ENCODE measurements around the gene MYH2.

Gene MYH2

GRCh38 chr17:10477701-10478100 is 71.8 kb downstream of the MYH2 start:
- Histone ChIP-seq H3K36me3 (ENCODE audit: control insufficient read depth in 1 of 2, insufficient read depth in 2 of 2, low read depth in 1 of 2, low read length in 2 of 2) (no peaks in the 10 kb centered on the region), H3K9me3 (ENCODE audit: control insufficient read depth, low read length) (no peaks in the 10 kb centered on the region), H2BK5ac (ENCODE audit: low read depth, low read length, poor library complexity, severe bottlenecking) (no peak overlapping the region), H3K4me3 (ENCODE audit: insufficient read depth in 1 of 2, low read depth in 1 of 2, low read length in 2 of 2) (no peak overlapping the region), H3K9ac (ENCODE audit: low read length) (no peak overlapping the region), H2AFZ (ENCODE audit: low read depth, low read length) (no peak overlapping the region), H3K27ac (ENCODE audit: low read length, poor library complexity, severe bottlenecking) (no peak overlapping the region), H3K14ac (ENCODE audit: low read length in 2 of 2) (no peak overlapping the region), H2AK5ac (ENCODE audit: low read length, severe bottlenecking) (no peak overlapping the region), H4K8ac (ENCODE audit: low read length) (no peak overlapping the region), H2BK12ac (ENCODE audit: low read length in 2 of 2) (no peak overlapping the region), H2BK120ac (ENCODE audit: low read depth, low read length) (no peak overlapping the region), H3K27me3 (ENCODE audit: control insufficient read depth in 1 of 2, insufficient read depth in 1 of 2, low read length in 2 of 2) (peaks cover 0 to 9% of the 10 kb centered on the region in 2 experiments), H3K79me1 (replicated peaks; ENCODE audit: low read length, poor library complexity, severe bottlenecking) (no peaks in the 10 kb centered on the region), H4K91ac (ENCODE audit: low read length) (no peak overlapping the region), H3K23ac (ENCODE audit: low read length in 2 of 2) (no peak overlapping the region), H3K18ac (ENCODE audit: low read depth in 1 of 2, low read length in 2 of 2) (no peak overlapping the region), H3K4ac (ENCODE audit: low read depth in 1 of 2, low read length in 2 of 2) (no peak overlapping the region), H3K4me2 (ENCODE audit: low read length, poor library complexity, severe bottlenecking) (no peak overlapping the region), H2BK15ac (ENCODE audit: low read depth, poor library complexity, severe bottlenecking) (no peak overlapping the region), H3K4me1 (ENCODE audit: control insufficient read depth, insufficient read depth, low read depth, low read length) (no peaks in the 10 kb centered on the region)
- 18% methylated on average over 1 of the region's 1 CpG for WGBS
- no peak for DNase-seq

- Histone ChIP-seq H3K4ac (ENCODE audit: low read depth in 1 of 2, low read length in 2 of 2) (no peak overlapping the region), H3K4me2 (ENCODE audit: low read length, poor library complexity, severe bottlenecking) (no peak overlapping the region), H3K9me3 (ENCODE audit: control insufficient read depth, low read length) (no peaks in the 10 kb centered on the region), H3K27ac (ENCODE audit: low read length, poor library complexity, severe bottlenecking) (no peak overlapping the region), H3K4me3 (ENCODE audit: insufficient read depth in 1 of 2, low read depth in 1 of 2, low read length in 2 of 2) (no peak overlapping the region), H3K27me3 (ENCODE audit: control insufficient read depth in 1 of 2, insufficient read depth in 1 of 2, low read length in 2 of 2) (peaks cover 0 to 9% of the 10 kb centered on the region in 2 experiments), H3K18ac (ENCODE audit: low read depth in 1 of 2, low read length in 2 of 2) (no peak overlapping the region), H2AK5ac (ENCODE audit: low read length, severe bottlenecking) (no peak overlapping the region), H2BK120ac (ENCODE audit: low read depth, low read length) (no peak overlapping the region), H3K36me3 (ENCODE audit: control insufficient read depth in 1 of 2, insufficient read depth in 2 of 2, low read depth in 1 of 2, low read length in 2 of 2) (no peaks in the 10 kb centered on the region), H3K4me1 (ENCODE audit: control insufficient read depth, insufficient read depth, low read depth, low read length) (no peaks in the 10 kb centered on the region), H2BK5ac (ENCODE audit: low read depth, low read length, poor library complexity, severe bottlenecking) (no peak overlapping the region), H2BK12ac (ENCODE audit: low read length in 2 of 2) (no peak overlapping the region), H3K79me1 (replicated peaks; ENCODE audit: low read length, poor library complexity, severe bottlenecking) (no peaks in the 10 kb centered on the region), H4K91ac (ENCODE audit: low read length) (no peak overlapping the region), H4K8ac (ENCODE audit: low read length) (no peak overlapping the region), H3K23ac (ENCODE audit: low read length in 2 of 2) (no peak overlapping the region), H2BK15ac (ENCODE audit: low read depth, poor library complexity, severe bottlenecking) (no peak overlapping the region), H3K14ac (ENCODE audit: low read length in 2 of 2) (no peak overlapping the region), H3K9ac (ENCODE audit: low read length) (no peak overlapping the region), H2AFZ (ENCODE audit: low read depth, low read length) (no peak overlapping the region)
- WGBS = 85% methylated on average over 2 of the region's 4 CpGs
- no peak for DNase-seq
These were observed 74.9 kb downstream of the MYH2 start for GRCh38 chr17:10474536-10474935.

GRCh38 chr17:10471858-10472257 is 77.6 kb downstream of the MYH2 start:
- 100% methylated on average over 1 of the region's 1 CpG for WGBS
- H3K9ac ChIP-seq (ENCODE audit: low read length) = no peak overlapping the region
- no peaks in the 10 kb centered on the region for H3K27me3 ChIP-seq (ENCODE audit: control insufficient read depth in 1 of 2, insufficient read depth in 1 of 2, low read length in 2 of 2)
- no peaks in the 10 kb centered on the region for H3K4me1 ChIP-seq (ENCODE audit: control insufficient read depth, insufficient read depth, low read depth, low read length)
- H2AK5ac ChIP-seq (ENCODE audit: low read length, severe bottlenecking) = no peak overlapping the region
- H3K79me1 ChIP-seq (replicated peaks; ENCODE audit: low read length, poor library complexity, severe bottlenecking) = no peaks in the 10 kb centered on the region
- peak; percentile 1 for DNase-seq
- no peak overlapping the region for H2AFZ ChIP-seq (ENCODE audit: low read depth, low read length)
- H2BK12ac ChIP-seq (ENCODE audit: low read length in 2 of 2) = no peak overlapping the region
- H2BK15ac ChIP-seq (ENCODE audit: low read depth, poor library complexity, severe bottlenecking) = no peak overlapping the region
- H3K9me3 ChIP-seq (ENCODE audit: control insufficient read depth, low read length) = no peaks in the 10 kb centered on the region
- H3K14ac ChIP-seq (ENCODE audit: low read length in 2 of 2) = no peak overlapping the region
- H3K23ac ChIP-seq (ENCODE audit: low read length in 2 of 2) = no peak overlapping the region
- H3K18ac ChIP-seq (ENCODE audit: low read depth in 1 of 2, low read length in 2 of 2) = no peak overlapping the region
- no peak overlapping the region for H3K4ac ChIP-seq (ENCODE audit: low read depth in 1 of 2, low read length in 2 of 2)
- H3K36me3 ChIP-seq (ENCODE audit: control insufficient read depth in 1 of 2, insufficient read depth in 2 of 2, low read depth in 1 of 2, low read length in 2 of 2) = no peaks in the 10 kb centered on the region
- H2BK120ac ChIP-seq (ENCODE audit: low read depth, low read length) = no peak overlapping the region
- no peak overlapping the region for H3K4me3 ChIP-seq (ENCODE audit: insufficient read depth in 1 of 2, low read depth in 1 of 2, low read length in 2 of 2)
- H2BK5ac ChIP-seq (ENCODE audit: low read depth, low read length, poor library complexity, severe bottlenecking) = no peak overlapping the region
- no peak overlapping the region for H4K8ac ChIP-seq (ENCODE audit: low read length)
- H3K27ac ChIP-seq (ENCODE audit: low read length, poor library complexity, severe bottlenecking) = no peak overlapping the region
- H3K4me2 ChIP-seq (ENCODE audit: low read length, poor library complexity, severe bottlenecking) = no peak overlapping the region
- H4K91ac ChIP-seq (ENCODE audit: low read length) = no peak overlapping the region

Measured in mesenchymal stem cell (in vitro differentiated cells and primary cell).